Stomach smooth muscle (tissue), 2 donors: ENCODE results near the gene PDPR.
"Not testable (repeated sequence)": the region's sequence is repeated elsewhere in the genome, so short reads cannot be mapped to it uniquely, and the experiment has no call there.

ENCODE experiments used
- H3K27ac ChIP-seq: one replicate; pipeline ENCODE4 v1.7.0; 2013; ENCODE audit warnings: mild to moderate bottlenecking, low read length, inconsistent platforms
- H3K27me3 ChIP-seq, 2 donors: one replicate each; pipeline ENCODE4 v1.7.0; 2013; ENCODE audit warnings: low read length in 2 of 2; ENCODE audit not compliant: insufficient read depth in 2 of 2, control insufficient read depth in 1 of 2
- H3K36me3 ChIP-seq, 2 donors: one replicate each; pipeline ENCODE4 v1.7.0; 2013; ENCODE audit warnings: low read length in 2 of 2; ENCODE audit not compliant: control insufficient read depth in 2 of 2, insufficient read depth in 2 of 2
- H3K4me1 ChIP-seq: one replicate; pipeline ENCODE4 v1.7.0; 2013; ENCODE audit warnings: low read length; ENCODE audit not compliant: control insufficient read depth, insufficient read depth
- H3K4me3 ChIP-seq, 2 donors: one replicate each; pipeline ENCODE4 v1.7.0; 2013; ENCODE audit warnings: low read length in 2 of 2
- H3K9ac ChIP-seq, 2 donors: one replicate each; pipeline ENCODE4 v1.7.0; 2013; ENCODE audit warnings: low read length in 2 of 2, mild to moderate bottlenecking in 1 of 2
- H3K9me3 ChIP-seq, 2 donors: one replicate each; pipeline ENCODE4 v1.7.0; 2013; ENCODE audit warnings: low read length in 2 of 2; ENCODE audit not compliant: control insufficient read depth in 2 of 2
- donor health status: healthy.
- donor health status: Pancreatic carcinoma.

Gene PDPR

DNA sequence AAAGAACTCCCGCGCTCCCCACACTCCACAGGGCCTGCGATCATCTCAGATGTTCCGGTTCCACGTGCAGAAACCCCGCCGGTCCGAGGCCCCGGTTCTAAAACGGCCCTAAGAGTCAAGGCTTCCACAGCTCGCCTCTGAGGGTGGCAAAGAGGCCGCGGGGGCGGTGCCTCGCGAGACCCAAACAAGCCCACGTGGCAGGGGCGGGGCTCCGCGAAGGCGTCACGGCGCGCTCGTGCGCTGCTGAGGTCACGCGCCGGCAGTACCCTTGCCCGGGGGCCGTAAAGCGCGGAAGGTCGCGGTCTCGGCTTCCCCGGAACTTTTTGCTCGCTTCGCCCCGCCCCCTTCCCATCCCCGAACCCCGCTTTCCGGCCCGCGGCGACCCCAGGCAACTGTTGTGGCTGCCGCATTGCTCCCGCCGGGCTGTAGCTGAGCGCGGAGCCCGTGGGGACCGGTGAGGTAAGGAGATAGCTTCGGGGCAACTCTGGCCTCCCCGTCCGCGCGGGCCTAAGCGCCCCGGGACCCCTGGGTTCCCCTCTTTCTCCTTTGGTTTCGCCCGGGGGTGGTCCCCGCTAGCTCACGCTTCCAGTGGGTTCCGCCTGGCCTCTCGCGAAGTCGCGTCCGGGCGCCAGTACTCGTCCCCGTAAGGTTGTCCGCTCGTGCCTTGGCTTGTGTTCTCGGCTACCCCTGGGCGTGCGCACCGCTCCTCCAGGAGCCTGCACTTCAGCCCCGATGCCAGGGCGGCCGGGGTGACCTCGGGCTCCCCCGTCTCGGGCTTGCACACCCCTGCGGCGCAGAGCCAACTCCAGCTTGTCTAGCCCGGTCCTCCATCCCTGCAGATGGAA is at the start of gene PDPR:
PDPR (plus strand) TSS at position 351 of the 845 bp plus-strand sequence. CDS start 6,161 bp downstream, outside the sequence.
- H3K9me3 ChIP-seq, H3K36me3 ChIP-seq, H3K4me1 ChIP-seq, H3K27me3 ChIP-seq: not testable (repeated sequence)
- Histone ChIP-seq H3K9ac (peak within 1 kb of the TSS; percentile 60 to 64), H3K27ac (peak within 1 kb of the TSS; percentile 55), H3K4me3 (peak within 1 kb of the TSS; percentile 73 to 79)

GRCh38 chr16:70064841-70065370 is 49.2 kb upstream of the PDPR start:
- Histone ChIP-seq H3K9ac (peak overlapping the region; percentile 60 to 63), H3K27ac (peak overlapping the region; percentile 60), H3K4me3 (peak overlapping the region; percentile 71 to 73)
- H3K4me1 ChIP-seq, H3K9me3 ChIP-seq, H3K27me3 ChIP-seq, H3K36me3 ChIP-seq: not testable (repeated sequence)

DNA sequence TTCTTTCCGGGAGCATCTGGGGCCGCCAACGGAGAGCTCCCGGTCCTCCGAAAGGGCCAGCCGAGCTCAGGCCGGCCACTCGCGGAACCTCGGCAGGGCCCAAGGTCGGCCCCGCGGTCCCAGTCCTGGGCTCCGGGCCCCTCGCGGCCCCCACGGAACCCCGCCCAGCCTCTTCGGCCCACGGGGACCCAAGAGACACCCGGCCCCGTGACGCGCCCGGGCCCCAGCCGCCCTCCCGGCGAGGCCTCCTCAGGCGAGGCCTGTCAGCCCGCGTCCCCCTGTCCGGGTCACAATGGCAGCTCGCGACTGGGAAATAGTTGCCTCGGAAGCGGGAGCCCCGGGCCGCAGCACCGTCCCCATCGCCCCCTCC is 48.8 kb upstream of the PDPR start:
- H3K4me3 ChIP-seq: peak overlapping the region; percentile 71 to 73
- peak overlapping the region; percentile 60 to 63 for H3K9ac ChIP-seq
- not testable (repeated sequence) for H3K9me3 ChIP-seq, H3K36me3 ChIP-seq, H3K4me1 ChIP-seq, H3K27me3 ChIP-seq
- peak overlapping the region; percentile 60 for H3K27ac ChIP-seq

- not testable (repeated sequence) for H3K4me1 ChIP-seq, H3K36me3 ChIP-seq, H3K27me3 ChIP-seq, H3K9me3 ChIP-seq
- Histone ChIP-seq H3K4me3 (peak overlapping the region; percentile 73 to 78), H3K27ac (peak overlapping the region; percentile 60), H3K9ac (peak overlapping the region; percentile 5 to 63)
Measured at GRCh38 chr16:70065746-70066658, 48.1 kb upstream of the PDPR start.

GRCh38 chr16:70066751-70067150 is 47.4 kb upstream of the PDPR start:
- H3K4me1 ChIP-seq, H3K27me3 ChIP-seq, H3K27ac ChIP-seq, H3K9ac ChIP-seq, H3K9me3 ChIP-seq, H3K36me3 ChIP-seq: not testable (repeated sequence)
- peak overlapping the region in 1 of 2 donors; percentile 22 for H3K4me3 ChIP-seq

DNA sequence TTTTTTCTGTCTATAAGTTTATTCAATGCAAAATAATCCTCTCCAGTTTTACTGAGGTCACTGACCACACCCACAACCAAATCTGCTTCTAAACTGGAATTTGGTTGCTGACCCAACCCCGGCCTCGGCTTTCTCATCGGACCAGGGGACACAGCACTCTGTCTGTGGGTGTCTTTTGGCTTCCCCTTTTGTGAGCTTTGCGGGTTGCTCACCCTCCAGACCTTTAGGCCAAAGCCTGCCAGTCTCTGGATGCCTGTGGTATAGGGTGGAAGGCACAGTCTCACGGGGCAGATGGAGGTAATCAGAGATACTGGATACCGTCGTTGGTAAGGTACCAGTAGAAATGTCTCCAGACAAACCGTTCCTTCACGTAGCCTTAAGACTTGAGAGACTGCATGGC is 35.1 kb upstream of the PDPR start:
- not testable (repeated sequence) for H3K9ac ChIP-seq, H3K27me3 ChIP-seq, H3K9me3 ChIP-seq, H3K4me1 ChIP-seq, H3K4me3 ChIP-seq, H3K36me3 ChIP-seq, H3K27ac ChIP-seq

DNA sequence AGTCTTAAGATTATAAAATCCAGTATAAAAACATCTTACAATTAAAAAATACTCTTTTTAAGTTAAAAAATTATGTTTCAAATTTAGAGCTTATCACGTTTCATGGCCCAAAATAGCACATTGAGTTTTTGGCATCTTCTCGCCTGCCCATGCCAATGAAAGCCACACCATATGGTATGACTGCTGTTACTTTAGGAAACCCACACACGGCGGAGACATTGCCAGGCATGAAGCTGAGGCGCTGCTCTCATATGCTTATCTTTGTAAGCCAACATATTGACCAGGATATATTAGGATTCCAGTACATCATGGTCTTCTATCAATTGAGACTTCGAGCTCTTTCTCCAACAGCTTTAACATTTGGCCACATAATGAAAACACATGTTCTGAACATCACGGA is 32.9 kb upstream of the PDPR start:
- not testable (repeated sequence) for H3K36me3 ChIP-seq, H3K9me3 ChIP-seq, H3K4me3 ChIP-seq, H3K27ac ChIP-seq, H3K27me3 ChIP-seq, H3K4me1 ChIP-seq, H3K9ac ChIP-seq

DNA sequence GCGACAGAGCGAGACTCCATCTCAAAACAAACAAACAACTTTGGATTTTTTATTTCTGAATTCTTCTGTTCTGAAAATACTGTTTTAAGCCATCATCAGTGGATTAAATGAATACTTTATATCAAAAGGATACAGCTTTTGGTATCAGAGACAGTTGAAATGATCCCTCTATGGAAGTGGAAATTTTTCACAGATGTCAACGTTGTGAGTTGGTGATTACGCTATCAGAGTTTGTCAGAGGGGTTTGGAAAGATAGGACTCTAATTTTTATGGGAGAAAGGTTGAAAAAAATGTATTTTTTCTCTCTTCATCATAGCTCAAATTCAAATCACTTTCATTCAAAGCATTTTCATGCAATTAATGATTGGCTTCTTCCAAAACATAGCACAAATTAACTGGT is 30.2 kb upstream of the PDPR start:
- H3K27ac ChIP-seq, H3K4me1 ChIP-seq, H3K4me3 ChIP-seq, H3K36me3 ChIP-seq, H3K27me3 ChIP-seq, H3K9ac ChIP-seq, H3K9me3 ChIP-seq: not testable (repeated sequence)

GRCh38 chr16:70088160-70088559 is 26.0 kb upstream of the PDPR start:
- not testable (repeated sequence) for H3K9ac ChIP-seq, H3K36me3 ChIP-seq, H3K4me1 ChIP-seq, H3K27ac ChIP-seq, H3K4me3 ChIP-seq, H3K9me3 ChIP-seq, H3K27me3 ChIP-seq

- not testable (repeated sequence) for H3K27me3 ChIP-seq, H3K4me3 ChIP-seq, H3K9me3 ChIP-seq, H3K36me3 ChIP-seq, H3K4me1 ChIP-seq, H3K9ac ChIP-seq, H3K27ac ChIP-seq
Measured at GRCh38 chr16:70088877-70089276, 25.3 kb upstream of the PDPR start.

- not testable (repeated sequence) for H3K27me3 ChIP-seq, H3K4me3 ChIP-seq, H3K9me3 ChIP-seq, H3K36me3 ChIP-seq, H3K27ac ChIP-seq, H3K9ac ChIP-seq, H3K4me1 ChIP-seq
Measured at GRCh38 chr16:70089289-70089688, 24.8 kb upstream of the PDPR start.
